Embryonic facial prominence (tissue), 1 donor: ENCODE results near the gene CENPX.
"Not testable (repeated sequence)": the region's sequence is repeated elsewhere in the genome, so short reads cannot be mapped to it uniquely, and the experiment has no call there.

Experiments
- DNase-seq: peaks from one replicate; pipeline ENCODE4 v3.0.0-alpha.2; 2016; ENCODE audit errors: extremely low spot score

The CENPX gene

GRCh38 chr17:81998691-81999438 lies 23.8 kb downstream of the CENPX start:
- DNase-seq: no peak

- no peak for DNase-seq
Observed at GRCh38 chr17:81998212-81998611, 24.5 kb downstream of the CENPX start.

GRCh38 chr17:81996757-81997441 lies 25.8 kb downstream of the CENPX start:
- no peak for DNase-seq

- DNase-seq: no peak
Observed at GRCh38 chr17:81996232-81996756, 26.4 kb downstream of the CENPX start.

GRCh38 chr17:81995463-81996231 lies 27.0 kb downstream of the CENPX start:
- no peak for DNase-seq

- no peak for DNase-seq
Observed at GRCh38 chr17:81994593-81995462, 27.9 kb downstream of the CENPX start.

- DNase-seq: no peak
Observed at GRCh38 chr17:81993729-81994592, 28.7 kb downstream of the CENPX start.

- DNase-seq: no peak
Observed at GRCh38 chr17:81992306-81993102, 30.2 kb downstream of the CENPX start.

- no peak for DNase-seq
Observed at GRCh38 chr17:81991684-81992305, 30.9 kb downstream of the CENPX start.

GRCh38 chr17:81990836-81991683 lies 31.6 kb downstream of the CENPX start:
- no peak for DNase-seq

GRCh38 chr17:81987161-81987770 lies 35.4 kb downstream of the CENPX start:
- DNase-seq: no peak

GRCh38 chr17:81986606-81987005 lies 36.1 kb downstream of the CENPX start:
- no peak for DNase-seq

- DNase-seq: no peak
Observed at GRCh38 chr17:81984773-81985410, 37.8 kb downstream of the CENPX start.

- no peak for DNase-seq
Observed at GRCh38 chr17:81983639-81984373, 38.9 kb downstream of the CENPX start.

GRCh38 chr17:81983011-81983638 lies 39.6 kb downstream of the CENPX start:
- DNase-seq: no peak

- DNase-seq: not testable (repeated sequence)
Observed at GRCh38 chr17:81981511-81981910, 41.2 kb downstream of the CENPX start.
